LHCN-M2 (cell line): ENCODE results near the gene UGT2B11. TPM values are rescaled to one million over a fixed set of nuclear protein-coding genes. Genes with fewer than 3 reads are reported as not detected.
"Not testable (repeated sequence)": the region's sequence is repeated elsewhere in the genome, so short reads cannot be mapped to it uniquely, and the experiment has no call there.

Experiments used
- DNase-seq: peaks from one replicate; pipeline ENCODE4 v3.0.0-alpha.2; 2012; ENCODE audit warnings: low read depth
- polyA plus RNA-seq: library from polyadenylated mRNA; unstranded; fragments of >200 nt; gene quantifications from one replicate; pipeline ENCODE4 v1.2.1, GENCODE V29; 2012; ENCODE audit warnings: missing spikeins
- total RNA-seq: library from RNA; depleted of rRNA; stranded (reverse); fragments of >200 nt; gene quantifications from 2 replicates; pipeline ENCODE4 v1.2.3, GENCODE V29; 2014; rRNA removed

Gene UGT2B11
- not detected in 2 replicates for total RNA-seq
- not detected for polyA plus RNA-seq

GRCh38 chr4:69214716-69215115, at the start of gene UGT2B11:
Gene UGT2B11, minus strand, starts transcription at chr4:69214748. Its CDS starts 26 bp downstream, at chr4:69214722.
- no peak for DNase-seq

GRCh38 chr4:69253147-69253772, 38.7 kb upstream of the UGT2B11 start:
- not testable (repeated sequence) for DNase-seq

- DNase-seq = not testable (repeated sequence)
Measured at GRCh38 chr4:69250884-69251283, 36.3 kb upstream of the UGT2B11 start.

GRCh38 chr4:69242562-69243240, 28.2 kb upstream of the UGT2B11 start:
- not testable (repeated sequence) for DNase-seq

- DNase-seq = not testable (repeated sequence)
Measured at GRCh38 chr4:69241746-69242145, 27.2 kb upstream of the UGT2B11 start.

- not testable (repeated sequence) for DNase-seq
Measured at GRCh38 chr4:69240787-69241186, 26.2 kb upstream of the UGT2B11 start.

GRCh38 chr4:69239557-69240168, 25.1 kb upstream of the UGT2B11 start:
- no peak for DNase-seq

GRCh38 chr4:69239092-69239491, 24.5 kb upstream of the UGT2B11 start:
- DNase-seq = no peak

GRCh38 chr4:69224891-69225290, 10.3 kb upstream of the UGT2B11 start:
- no peak for DNase-seq

- DNase-seq = not testable (repeated sequence)
Measured at GRCh38 chr4:69223277-69223676, 8.7 kb upstream of the UGT2B11 start.

GRCh38 chr4:69218491-69218890, 3.9 kb upstream of the UGT2B11 start:
- not testable (repeated sequence) for DNase-seq

GRCh38 chr4:69210911-69211310, 3.6 kb downstream of the UGT2B11 start:
- DNase-seq = no peak

GRCh38 chr4:69198506-69198905, 16.0 kb downstream of the UGT2B11 start:
- DNase-seq = not testable (repeated sequence)

- peak; percentile 7 for DNase-seq
Measured at GRCh38 chr4:69196209-69196965, 18.2 kb downstream of the UGT2B11 start.

GRCh38 chr4:69194166-69194565, 20.4 kb downstream of the UGT2B11 start:
- DNase-seq = no peak

GRCh38 chr4:69191905-69192304, 22.6 kb downstream of the UGT2B11 start:
- not testable (repeated sequence) for DNase-seq

- not testable (repeated sequence) for DNase-seq
Measured at GRCh38 chr4:69190621-69191020, 23.9 kb downstream of the UGT2B11 start.

GRCh38 chr4:69181519-69182169, 32.9 kb downstream of the UGT2B11 start:
- not testable (repeated sequence) for DNase-seq

GRCh38 chr4:69179817-69180216, 34.7 kb downstream of the UGT2B11 start:
- not testable (repeated sequence) for DNase-seq

- not testable (repeated sequence) for DNase-seq
Measured at GRCh38 chr4:69178751-69179205, 35.8 kb downstream of the UGT2B11 start.
